Measurements from ENCODE around the gene OMP. TPM values are rescaled to one million over a fixed set of nuclear protein-coding genes. Genes with fewer than 3 reads are reported as not detected.

The OMP gene
- total RNA-seq, 1 donor: not detected

GRCh38 chr11:77068457-77069335 is 33.9 kb upstream of the OMP start:
- Histone ChIP-seq H3K4me1 (ENCODE audit: insufficient read depth, low read length) (peaks cover 35% of the 10 kb centered on the region), H3K4me2 (ENCODE audit: insufficient read depth, low read length) (no peak overlapping the region), H3K27me3 (ENCODE audit: insufficient read depth, low read length) (no peaks in the 10 kb centered on the region), H3K79me2 (ENCODE audit: insufficient read depth, low read length) (peaks cover 49% of the 10 kb centered on the region), H3K27ac (ENCODE audit: low read depth, low read length) (no peak overlapping the region), H3K36me3 (ENCODE audit: insufficient read depth, low read length) (no peaks in the 10 kb centered on the region), H3K4me3 (ENCODE audit: insufficient read depth, low read length) (no peak overlapping the region), H3K9me3 (ENCODE audit: low read depth, low read length) (no peaks in the 10 kb centered on the region), H2AFZ (ENCODE audit: low read length) (no peak overlapping the region), H4K20me1 (ENCODE audit: insufficient read depth, low read length) (peaks cover 11% of the 10 kb centered on the region)
- no peak for TF ChIP-seq CTCF (IDR thresholded peaks at IDR 0.05; ENCODE audit: extremely low read depth, low read depth, low read length)
- peak; percentile 74 for DNase-seq (ENCODE audit: insufficient read length, low spot score, missing footprints)

- TF ChIP-seq CTCF (IDR thresholded peaks at IDR 0.05; ENCODE audit: extremely low read depth, low read depth, low read length): no peak
- no peak overlapping the region for H3K4me3 ChIP-seq (ENCODE audit: insufficient read depth, low read length)
- no peak overlapping the region for H2AFZ ChIP-seq (ENCODE audit: low read length)
- H3K36me3 ChIP-seq (ENCODE audit: insufficient read depth, low read length): no peaks in the 10 kb centered on the region
- H3K27me3 ChIP-seq (ENCODE audit: insufficient read depth, low read length): no peaks in the 10 kb centered on the region
- no peak overlapping the region for H3K4me2 ChIP-seq (ENCODE audit: insufficient read depth, low read length)
- peak; percentile 72 for DNase-seq (ENCODE audit: insufficient read length, low spot score, missing footprints)
- H3K4me1 ChIP-seq (ENCODE audit: insufficient read depth, low read length): peaks cover 42% of the 10 kb centered on the region
- H3K9me3 ChIP-seq (ENCODE audit: low read depth, low read length): no peaks in the 10 kb centered on the region
- H3K79me2 ChIP-seq (ENCODE audit: insufficient read depth, low read length): peaks cover 50% of the 10 kb centered on the region
- H4K20me1 ChIP-seq (ENCODE audit: insufficient read depth, low read length): peaks cover 11% of the 10 kb centered on the region
- no peak overlapping the region for H3K27ac ChIP-seq (ENCODE audit: low read depth, low read length)
Observed at GRCh38 chr11:77069336-77069968, 33.2 kb upstream of the OMP start.

- Histone ChIP-seq H3K4me2 (ENCODE audit: insufficient read depth, low read length) (no peak overlapping the region), H3K4me3 (ENCODE audit: insufficient read depth, low read length) (no peak overlapping the region), H3K9me3 (ENCODE audit: low read depth, low read length) (no peaks in the 10 kb centered on the region), H3K36me3 (ENCODE audit: insufficient read depth, low read length) (no peaks in the 10 kb centered on the region), H4K20me1 (ENCODE audit: insufficient read depth, low read length) (peaks cover 11% of the 10 kb centered on the region), H3K27me3 (ENCODE audit: insufficient read depth, low read length) (no peaks in the 10 kb centered on the region), H3K27ac (ENCODE audit: low read depth, low read length) (no peak overlapping the region), H2AFZ (ENCODE audit: low read length) (no peak overlapping the region), H3K79me2 (ENCODE audit: insufficient read depth, low read length) (peaks cover 56% of the 10 kb centered on the region), H3K4me1 (ENCODE audit: insufficient read depth, low read length) (peaks cover 43% of the 10 kb centered on the region)
- no peak for TF ChIP-seq CTCF (IDR thresholded peaks at IDR 0.05; ENCODE audit: extremely low read depth, low read depth, low read length)
- DNase-seq (ENCODE audit: insufficient read length, low spot score, missing footprints): peak; percentile 58
Observed at GRCh38 chr11:77069969-77070582, 32.6 kb upstream of the OMP start.

- no peaks in the 10 kb centered on the region for H3K27me3 ChIP-seq (ENCODE audit: insufficient read depth, low read length)
Observed at GRCh38 chr11:77071077-77071476, 31.6 kb upstream of the OMP start.

More at GRCh38 chr11:77071077-77071476, 31.6 kb upstream of the OMP start:
- DNase-seq (ENCODE audit: insufficient read length, low spot score, missing footprints): peak; percentile 14
- Histone ChIP-seq H3K4me3 (ENCODE audit: insufficient read depth, low read length) (no peak overlapping the region), H3K27ac (ENCODE audit: low read depth, low read length) (no peak overlapping the region), H4K20me1 (ENCODE audit: insufficient read depth, low read length) (peaks cover 11% of the 10 kb centered on the region), H3K79me2 (ENCODE audit: insufficient read depth, low read length) (peaks cover 64% of the 10 kb centered on the region), H3K9me3 (ENCODE audit: low read depth, low read length) (no peaks in the 10 kb centered on the region), H3K4me1 (ENCODE audit: insufficient read depth, low read length) (peaks cover 41% of the 10 kb centered on the region), H2AFZ (ENCODE audit: low read length) (no peak overlapping the region), H3K36me3 (ENCODE audit: insufficient read depth, low read length) (no peaks in the 10 kb centered on the region), H3K4me2 (ENCODE audit: insufficient read depth, low read length) (no peak overlapping the region)
- no peak for TF ChIP-seq CTCF (IDR thresholded peaks at IDR 0.05; ENCODE audit: extremely low read depth, low read depth, low read length)

All from osteoblast (primary cell).